Stimulated activated CD4-positive, alpha-beta T cell treated with anti-CD3 and anti-CD28 coated beads, Interleukin-15, amount 100 ng/mL, for 1 hour (primary cell): ENCODE measurements around the gene AAK1.

Source experiments
- DNase-seq, 2 donors: peaks; one replicate each; pipeline ENCODE4 v3.0.0-alpha.2; 2020; ENCODE audit warnings: low read depth in 1 of 2, low spot score in 1 of 2

The AAK1 gene

DNA sequence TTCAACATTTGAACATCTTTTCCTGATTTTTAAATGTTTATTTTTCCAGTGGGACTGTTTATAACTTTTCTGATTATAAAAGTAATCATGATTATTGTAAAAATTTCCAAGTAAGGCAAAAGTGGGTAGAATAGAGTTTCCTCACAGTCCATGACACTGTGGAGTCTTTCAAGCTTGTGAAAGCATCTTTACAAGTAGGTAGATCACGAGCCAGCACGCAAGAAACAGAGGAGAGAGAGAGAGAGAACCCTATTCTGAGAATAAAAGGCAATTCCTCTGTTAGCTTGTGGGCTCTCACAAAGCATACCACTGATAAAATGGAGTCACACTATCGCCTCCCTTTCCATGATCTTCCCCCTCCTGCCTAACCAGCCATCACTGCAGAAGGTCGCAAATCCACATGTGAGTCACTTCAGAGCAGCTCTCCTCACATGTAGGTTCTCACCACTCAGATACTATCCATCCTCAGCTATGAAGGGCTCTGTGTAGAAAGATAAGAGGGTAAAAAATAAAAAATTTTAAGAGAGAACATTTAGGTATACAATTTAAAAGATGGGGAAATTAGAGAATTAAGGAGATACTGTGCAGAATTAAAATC is 40.3 kb downstream of the AAK1 start:
- no peak for DNase-seq

DNA sequence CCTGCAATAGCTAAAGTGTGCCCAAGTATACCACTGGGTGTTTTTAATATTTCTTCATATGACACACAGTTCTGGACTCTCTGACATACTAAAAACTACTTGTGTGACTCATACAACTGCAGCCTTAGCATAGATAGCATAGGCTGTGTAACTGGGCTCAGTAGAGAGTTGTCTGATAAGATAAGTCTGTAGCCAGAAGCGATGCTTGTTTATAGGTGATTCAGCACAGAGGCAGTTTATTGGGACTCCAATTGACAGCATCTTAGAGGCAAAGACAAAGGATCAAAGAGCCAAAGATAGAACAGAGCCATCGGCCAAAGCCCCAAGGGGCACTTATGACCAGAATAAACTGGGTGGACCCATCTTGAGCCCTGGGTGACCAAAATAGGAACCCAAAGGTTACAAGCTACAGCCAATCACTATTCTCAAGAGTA is 42.3 kb downstream of the AAK1 start:
- DNase-seq: no peak

DNA sequence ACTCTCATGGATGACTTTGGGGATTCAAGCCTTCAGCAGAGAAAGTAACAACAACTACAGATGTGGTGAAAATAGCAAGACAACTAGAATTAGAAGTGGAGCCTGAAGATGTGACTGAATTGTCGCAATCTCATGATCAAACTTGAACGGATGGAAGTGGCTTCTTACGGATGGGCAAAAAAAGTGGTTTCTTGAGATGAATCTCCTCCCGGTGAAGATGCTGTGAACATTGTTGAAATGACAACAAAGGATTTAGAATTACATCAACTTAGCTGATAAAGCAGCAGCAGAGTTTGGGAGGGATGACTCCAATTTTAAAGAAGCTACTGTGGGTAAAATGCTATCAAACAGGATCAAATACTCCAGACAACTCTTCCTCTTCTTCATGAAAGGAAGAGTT is 43.1 kb downstream of the AAK1 start:
- no peak for DNase-seq

DNA sequence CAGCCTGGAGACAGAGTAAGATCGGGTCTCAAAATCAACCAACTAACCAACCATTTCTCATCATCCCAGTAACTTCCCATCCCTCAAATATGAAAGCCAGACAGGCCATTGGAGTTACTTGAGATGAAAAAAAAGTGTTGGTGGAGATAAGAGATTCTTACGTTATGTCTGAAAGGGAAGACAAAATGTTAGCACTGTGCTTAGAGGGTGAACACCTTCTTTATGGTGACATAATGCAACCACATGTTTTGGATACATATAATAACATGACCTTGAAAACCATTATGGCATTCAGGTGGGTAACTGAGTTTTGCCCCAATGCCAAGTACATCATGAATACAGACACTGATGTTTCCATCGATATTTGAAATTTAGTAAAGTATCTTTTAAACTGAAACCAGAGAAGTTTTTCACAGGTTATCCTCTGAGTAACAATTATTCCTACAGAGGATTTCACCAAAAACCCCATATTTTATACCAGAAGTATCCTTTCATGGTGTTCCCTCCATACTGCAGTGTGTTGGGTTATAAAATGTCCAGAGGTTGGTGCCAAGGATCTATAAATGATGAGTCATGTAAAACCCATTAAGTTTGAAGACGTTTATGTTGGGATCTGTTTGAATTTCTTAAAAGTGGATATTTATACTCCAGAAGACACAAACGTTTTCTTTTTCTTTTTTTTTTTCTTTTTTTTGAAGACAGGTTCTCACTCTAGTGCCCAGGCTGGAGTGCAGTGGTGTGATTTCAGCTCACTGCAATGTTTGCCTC is 45.5 kb downstream of the AAK1 start:
- DNase-seq: no peak

DNA sequence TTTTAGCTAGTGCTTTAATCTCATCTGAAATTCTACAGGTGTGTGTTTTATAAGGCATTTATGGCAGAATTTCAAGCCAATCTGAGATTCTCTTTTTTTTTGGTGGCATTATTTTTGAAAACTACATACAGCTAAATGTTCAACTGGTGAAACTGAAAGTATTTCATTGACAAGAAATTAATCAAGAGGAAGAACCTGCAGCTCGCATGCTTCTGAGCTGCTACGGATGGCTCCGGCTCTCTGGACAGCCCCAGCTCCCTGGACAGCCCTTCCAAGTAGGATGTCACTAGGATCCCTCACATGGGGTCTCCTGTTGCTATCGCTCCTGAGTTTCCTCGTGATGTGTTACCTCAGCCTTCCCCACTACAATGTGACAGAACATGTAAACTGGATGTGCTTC is 46.4 kb downstream of the AAK1 start:
- no peak for DNase-seq

DNA sequence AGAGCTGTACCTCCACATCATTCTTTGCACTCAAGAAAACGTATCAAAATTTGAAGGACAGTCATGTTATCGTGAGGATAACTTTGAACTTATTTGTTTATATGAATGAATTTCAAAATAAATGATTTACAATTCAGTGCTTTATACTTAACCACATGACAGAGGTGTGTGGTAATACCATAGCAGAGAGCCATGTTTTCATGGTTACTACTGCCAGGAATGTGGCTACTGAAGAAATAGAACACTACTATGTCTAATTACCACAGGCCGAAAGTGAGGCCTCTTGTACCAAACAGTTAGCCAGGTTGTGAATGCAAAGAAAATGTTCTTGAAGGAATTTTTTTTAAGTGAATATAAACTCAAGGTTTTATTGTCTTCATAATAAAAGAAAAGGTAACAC is 49.2 kb downstream of the AAK1 start:
- no peak for DNase-seq

DNA sequence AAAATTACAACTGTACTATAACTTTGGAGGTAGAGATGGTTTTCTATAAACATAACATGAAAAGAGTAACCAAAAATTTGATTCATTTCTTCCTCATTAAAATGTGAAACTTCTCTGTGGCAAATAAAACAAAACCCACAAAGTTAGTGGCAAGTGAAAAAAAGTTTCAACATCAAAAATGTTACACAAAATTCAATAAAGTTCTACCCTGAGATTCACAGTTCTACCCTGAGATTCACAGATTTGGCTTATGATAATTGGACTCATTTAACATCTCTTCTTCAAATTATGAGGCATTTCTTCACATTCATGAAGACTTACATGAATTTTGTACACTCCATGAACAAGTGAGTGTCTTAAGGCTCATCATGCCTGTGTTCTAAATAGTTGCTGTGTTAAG is 51.0 kb downstream of the AAK1 start:
- no peak for DNase-seq

DNA sequence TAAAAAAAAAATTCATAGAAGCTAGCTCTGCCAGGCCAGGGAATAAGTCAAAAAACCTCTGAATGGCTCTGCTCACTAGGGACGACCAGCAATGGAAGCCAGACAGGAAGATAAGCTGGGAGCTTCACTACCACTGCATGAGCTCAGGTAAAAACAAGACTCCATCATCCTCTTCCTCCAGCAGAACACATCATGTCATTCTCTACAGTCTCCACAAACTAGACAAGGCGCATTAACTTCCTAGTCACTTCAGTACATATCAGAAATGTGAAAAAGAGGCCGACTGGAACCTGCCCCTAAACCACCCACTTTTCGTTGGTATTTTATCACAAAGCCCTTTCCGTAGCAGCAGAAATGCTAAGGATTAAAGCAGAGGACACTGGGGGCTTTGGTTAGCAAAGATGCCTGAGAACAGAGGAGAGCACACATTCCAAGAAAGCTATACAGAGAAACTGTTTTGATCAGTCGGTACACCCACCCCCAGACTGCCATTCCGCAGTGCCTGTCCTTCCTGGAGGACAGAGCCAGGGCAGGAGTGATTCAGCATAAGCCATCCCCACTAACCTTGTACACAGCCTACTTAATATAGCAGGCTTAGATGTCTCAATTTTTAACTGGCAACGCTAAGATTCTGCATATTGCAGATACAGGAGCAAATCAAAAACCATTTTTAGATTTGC is 53.4 kb downstream of the AAK1 start:
- DNase-seq: no peak

DNA sequence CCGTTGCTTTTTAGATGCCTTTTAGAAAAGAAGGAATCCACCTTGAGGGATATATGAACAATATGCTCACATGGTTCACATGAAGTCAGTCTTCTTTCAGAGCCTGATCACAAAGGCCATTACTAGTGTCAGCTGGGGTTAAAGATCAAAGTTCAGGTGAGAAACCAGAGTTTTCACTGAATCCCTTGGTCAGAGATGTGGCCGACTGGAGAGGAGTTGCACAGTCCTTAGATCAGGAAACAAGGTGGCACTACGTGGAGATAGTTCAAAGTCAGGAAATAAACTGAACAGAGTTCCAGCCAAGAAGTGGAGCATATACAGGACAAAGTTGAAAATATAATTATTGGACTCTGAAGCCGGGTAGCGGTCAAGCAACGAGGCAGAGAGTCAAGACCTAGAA is 54.6 kb downstream of the AAK1 start:
- no peak for DNase-seq

DNA sequence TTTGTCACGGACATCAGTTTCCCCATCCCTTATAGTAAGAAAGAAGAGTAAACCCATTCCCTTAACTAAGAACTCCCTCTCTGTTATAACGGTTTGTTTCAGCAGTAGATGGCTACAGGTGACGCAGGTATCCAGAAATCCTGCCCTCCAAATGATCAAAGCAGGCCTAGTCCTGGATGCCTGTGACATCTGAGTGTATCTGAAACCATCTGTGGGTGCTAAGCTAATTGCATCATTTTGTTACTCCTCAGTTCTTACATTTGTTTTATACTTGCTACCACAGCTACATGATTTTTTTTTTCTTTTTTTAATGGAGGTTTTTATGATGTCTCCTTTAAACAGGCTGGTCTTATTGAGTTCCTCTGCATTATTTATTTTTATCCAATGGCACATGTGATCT is 55.1 kb downstream of the AAK1 start:
- DNase-seq: no peak

DNA sequence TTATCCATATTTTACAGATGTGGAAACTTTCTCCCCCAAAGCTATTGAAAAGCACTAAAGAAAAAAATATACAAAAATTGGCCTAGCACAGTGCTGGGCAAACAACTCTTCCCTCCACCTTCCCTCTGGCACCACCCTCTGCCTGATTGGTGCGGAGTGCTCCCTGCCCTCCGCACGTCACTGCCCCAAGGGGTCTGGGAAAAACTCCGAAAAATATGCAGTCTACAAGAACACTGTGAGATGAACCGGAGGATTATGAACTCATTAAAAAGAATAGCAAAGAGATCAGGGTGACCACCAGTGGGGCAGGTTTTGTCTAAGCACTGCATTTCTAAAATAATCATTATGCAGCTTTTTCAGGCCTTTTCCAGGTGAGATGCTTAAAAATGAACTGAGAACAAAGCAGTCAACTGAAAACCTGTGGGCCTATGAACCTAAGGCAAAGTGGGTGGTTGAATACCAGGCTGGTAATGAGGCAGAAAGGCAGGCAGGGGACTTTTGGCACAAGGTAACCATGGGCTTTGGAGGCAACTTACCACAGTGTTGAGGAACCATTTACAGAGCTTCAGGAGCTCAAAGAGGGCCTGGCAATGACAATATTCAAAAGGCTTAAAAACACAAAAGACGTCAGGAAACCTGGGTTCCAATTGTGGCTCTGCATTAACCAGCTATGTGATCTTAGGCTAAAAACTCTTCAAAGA is 57.5 kb downstream of the AAK1 start:
- no peak for DNase-seq

DNA sequence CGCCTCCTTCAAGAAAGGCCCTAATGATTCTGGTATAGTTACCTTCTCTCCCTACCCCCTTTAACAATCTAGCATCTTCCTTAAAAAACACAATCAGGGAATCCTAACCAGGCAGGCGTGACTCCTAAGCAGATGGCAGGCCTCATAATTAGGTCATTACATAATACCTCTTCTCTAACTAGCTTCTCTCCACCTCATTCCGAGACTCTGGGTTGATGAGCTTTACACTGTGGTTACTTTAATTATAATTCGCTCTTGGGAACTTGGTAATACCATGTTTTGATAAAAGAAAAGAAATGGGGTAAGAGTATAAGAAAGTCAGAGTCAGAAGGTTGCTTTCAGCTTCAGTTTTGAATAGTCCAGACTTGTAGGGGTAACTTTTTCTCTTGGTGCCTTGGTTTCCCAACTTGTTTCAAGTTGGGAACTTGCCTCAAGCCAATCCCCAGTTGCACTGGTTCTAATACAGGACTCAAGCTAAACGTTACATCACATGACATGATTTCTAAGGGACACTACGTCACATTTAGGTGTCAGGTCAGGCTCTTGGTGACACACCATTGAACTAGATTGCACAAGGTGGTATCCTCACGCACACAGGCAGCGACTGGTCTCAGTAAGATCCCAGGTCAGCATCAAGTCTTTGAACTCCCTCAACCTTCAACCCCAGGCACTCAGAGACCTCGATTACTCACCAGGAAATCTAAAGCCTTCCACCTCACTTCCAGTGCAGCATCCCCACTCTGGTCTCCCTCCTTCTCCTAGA is 59.2 kb downstream of the AAK1 start:
- no peak for DNase-seq

DNA sequence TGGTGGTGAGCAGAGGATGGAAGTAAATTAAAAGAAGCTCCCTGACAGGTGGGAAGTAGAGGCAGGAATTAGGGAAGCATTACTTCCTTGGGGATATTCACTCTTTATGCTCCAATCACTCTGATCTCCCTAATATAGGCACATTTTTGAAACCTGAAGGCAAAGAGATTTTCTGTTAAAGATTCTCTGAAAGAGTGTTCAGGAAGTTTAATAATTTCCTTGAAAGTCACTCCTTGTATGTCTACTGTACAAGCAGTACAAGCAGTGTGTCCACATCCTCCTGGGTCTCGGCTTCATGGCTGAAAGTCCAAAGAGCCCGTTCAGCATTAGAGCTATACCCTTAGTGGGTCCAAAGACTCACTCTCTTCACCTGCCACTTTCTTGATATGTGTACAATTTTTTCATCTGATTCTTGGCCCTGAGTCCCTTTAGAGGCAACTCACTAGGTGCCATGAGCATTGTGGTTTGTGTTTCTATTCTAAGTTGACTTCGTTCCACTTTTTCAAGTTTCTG is 60.2 kb downstream of the AAK1 start:
- DNase-seq: no peak

DNA sequence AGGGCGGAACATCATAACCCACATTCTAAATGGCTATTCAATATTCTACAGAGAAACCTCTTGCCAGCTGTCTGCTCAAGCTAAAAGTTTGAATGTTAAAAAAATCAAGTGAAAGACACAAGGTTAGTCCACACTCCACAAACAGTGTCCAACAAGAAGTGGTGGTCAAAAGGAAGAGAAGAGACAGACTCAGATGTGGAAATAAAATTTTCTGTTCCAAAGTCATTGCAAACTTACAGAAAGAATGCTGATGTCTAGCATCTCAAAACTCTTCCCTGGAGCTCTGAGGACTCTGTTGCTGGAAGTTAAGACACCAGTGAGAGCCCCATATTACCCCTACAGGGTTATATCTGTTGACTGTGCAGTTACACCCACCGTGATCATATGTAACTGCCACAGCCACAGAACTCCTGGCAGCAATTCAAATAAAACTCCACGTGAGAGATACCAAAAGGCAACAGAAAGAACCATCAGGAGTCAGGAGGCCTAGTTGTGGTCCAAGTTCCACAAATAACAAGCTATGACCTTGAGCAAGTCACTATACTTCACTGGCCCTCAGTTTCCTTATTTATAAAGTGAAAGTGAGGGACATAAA is 60.9 kb downstream of the AAK1 start:
- no peak for DNase-seq

DNA sequence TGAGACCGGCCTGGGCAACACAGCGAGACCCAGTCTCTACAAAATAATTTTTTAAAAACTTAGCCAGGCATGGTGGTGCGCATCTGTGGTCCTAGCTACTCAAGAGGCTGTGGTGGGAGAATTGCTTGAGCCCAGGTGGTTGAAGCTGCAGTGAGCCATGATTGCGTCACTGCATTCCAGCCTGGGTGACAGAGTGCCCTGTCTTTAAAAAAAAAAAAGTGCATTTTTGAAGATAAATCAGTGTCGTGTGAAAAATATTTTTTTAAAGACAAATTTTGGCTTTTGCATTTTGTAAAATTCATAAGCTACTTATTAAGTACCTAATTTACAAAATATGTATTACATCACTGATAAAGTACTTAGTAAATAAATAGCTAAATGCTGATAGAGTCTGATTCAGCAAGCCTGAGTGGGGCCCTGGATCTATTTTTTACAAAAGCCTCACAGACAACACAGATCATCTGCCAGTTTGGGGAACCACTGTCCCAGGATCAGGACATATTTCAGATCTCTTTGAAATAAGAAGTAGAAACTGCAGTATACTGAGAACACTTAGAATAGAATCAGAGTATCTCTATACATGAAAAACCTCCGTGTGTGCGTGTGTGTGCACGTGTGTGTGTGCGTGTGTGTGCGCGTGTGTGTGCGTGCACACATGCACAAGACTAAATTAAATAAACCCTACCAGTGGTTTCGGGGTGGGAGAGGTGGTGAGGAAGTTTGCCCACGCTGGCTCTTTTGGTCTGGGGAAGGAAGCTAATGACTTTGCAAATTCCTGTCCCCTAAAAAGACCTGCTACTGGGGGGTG is 61.6 kb downstream of the AAK1 start:
- no peak for DNase-seq

DNA sequence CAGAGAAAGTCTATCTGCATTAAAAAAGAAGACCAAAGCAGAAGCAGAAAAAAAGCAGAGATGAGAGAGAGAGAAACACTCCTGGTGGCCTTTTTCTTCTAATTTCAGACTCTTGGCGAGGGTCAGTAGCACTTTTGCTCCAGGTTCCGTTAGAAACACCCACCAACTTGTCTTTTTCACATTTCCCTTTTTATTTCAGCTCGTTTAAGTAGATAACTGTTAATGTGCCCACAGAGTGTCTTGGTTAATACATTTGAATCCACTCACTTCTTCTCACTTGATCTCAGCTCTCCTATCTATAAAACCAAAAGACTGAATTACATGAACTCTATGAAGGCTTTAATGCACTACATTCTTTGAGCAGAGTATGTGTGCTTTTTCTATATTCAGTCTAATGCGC is 63.1 kb downstream of the AAK1 start:
- DNase-seq: no peak

DNA sequence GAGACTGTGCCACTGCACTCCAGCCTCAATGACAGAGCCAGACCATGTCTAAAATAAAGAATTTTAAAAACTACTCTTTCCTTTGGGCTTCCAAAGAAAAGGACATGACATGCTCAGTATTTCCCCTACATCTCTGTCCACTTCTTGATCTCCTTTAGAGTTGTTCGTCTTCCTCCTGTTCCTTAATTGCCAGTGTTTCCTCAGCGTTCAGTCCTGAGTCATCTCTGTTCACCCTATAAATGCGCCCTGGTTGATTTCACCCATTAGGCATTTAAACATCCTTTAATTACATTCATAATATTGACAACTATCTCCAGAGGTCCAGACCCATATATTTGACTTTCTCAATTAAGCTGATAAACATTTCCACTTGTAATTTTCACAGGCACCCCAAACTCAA is 64.0 kb downstream of the AAK1 start:
- DNase-seq: no peak

DNA sequence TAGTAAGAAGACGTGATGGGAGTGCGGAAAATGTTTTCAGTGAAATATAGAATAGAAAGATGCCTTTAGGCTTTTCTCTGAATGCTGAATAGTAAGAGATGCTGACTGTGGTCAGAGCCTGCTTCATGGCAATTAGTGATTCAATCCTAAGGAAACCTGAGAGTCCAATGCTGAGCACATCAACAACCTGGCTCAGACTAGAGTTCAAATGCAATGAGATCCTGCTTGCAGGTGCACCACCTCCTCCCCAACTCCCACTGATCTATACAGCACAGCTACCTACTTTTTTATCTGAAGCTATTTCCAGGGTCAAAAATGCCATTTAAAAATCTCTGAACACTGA is 65.4 kb downstream of the AAK1 start:
- DNase-seq: no peak

DNA sequence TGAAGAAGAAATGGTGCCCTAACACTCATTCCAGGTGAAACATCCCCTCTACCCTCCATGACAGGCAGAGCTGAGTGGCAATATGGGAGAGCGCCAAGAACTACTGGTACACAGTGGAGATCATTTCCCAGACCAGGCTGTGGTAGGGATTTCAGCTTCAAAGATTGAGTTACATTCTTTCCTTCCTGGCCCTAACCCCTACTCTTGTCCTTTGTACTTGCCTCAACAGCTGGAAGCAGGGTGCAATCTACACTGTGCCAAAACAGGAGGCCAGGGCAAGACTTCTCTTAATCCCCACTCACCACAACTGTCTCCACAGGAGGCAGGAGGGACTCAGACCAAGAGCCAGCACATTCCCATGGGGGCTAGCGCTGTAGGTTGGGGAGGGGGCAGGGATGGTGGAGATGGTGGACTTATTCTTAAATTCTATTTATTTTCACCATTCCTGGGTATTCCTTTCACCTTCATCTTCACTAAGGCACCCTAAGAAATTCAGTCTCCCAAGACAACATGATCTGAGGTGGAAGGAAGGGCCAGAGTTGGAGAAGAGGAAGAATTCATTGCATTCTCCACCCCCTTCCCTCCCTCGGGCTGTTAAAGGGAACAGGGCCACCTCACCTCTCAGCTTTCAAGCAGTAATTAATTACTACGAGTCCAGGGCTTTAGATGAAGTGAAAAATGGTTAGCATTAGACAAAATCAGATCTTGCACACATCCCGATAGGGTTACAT is 65.9 kb downstream of the AAK1 start:
- DNase-seq: no peak
